Calu3 (cell line): Measurements from ENCODE around the gene RPTOR. TPM values are rescaled to one million over a fixed set of nuclear protein-coding genes. Genes with fewer than 3 reads are reported as not detected.

Source experiments
- BruUV-seq: library from RNA; stranded (reverse); fragments of 400-500 nt; replicated peaks from 2 replicates; lab custom pipeline; 2021; lab: Mats Ljungman, UMichigan
- CTCF ChIA-PET: fragments of 300-600 bp; sonication (Branson Sonifier 250); formaldehyde crosslinking; loops from one replicate; lab custom pipeline; 2022; ENCODE audit warnings: antibody characterized with exemption; lab: Charles Lee
- DNase-seq: peaks from one replicate; pipeline ENCODE4 v3.0.0; 2022
- H3K27ac Mint-ChIP-seq: one replicate; pipeline ENCODE4 v1.8.0; 2022; ENCODE audit warnings: mixed read lengths; ENCODE audit not compliant: unreplicated experiment
- H3K27me3 Mint-ChIP-seq: one replicate; pipeline ENCODE4 v1.8.0; 2022; ENCODE audit warnings: mixed read lengths; ENCODE audit not compliant: unreplicated experiment
- H3K36me3 Mint-ChIP-seq: one replicate; pipeline ENCODE4 v1.8.0; 2022; ENCODE audit warnings: mild to moderate bottlenecking, moderate library complexity, mixed read lengths; ENCODE audit not compliant: insufficient read depth, unreplicated experiment
- H3K4me1 Mint-ChIP-seq: one replicate; pipeline ENCODE4 v1.8.0; 2022; ENCODE audit warnings: mild to moderate bottlenecking, low read depth, mixed read lengths; ENCODE audit not compliant: unreplicated experiment
- H3K4me3 Mint-ChIP-seq: one replicate; pipeline ENCODE4 v1.8.0; 2022; ENCODE audit warnings: mild to moderate bottlenecking, low read depth, moderate library complexity, mixed read lengths; ENCODE audit not compliant: unreplicated experiment
- H3K9me3 Mint-ChIP-seq: one replicate; pipeline ENCODE4 v1.8.0; 2022; ENCODE audit warnings: low read depth, mixed read lengths; ENCODE audit not compliant: unreplicated experiment
- CTCF ChIP-seq: fragments of 200-600 bp; IDR thresholded peaks from one replicate; pipeline ENCODE4 v1.8.0; 2022; ENCODE audit warnings: antibody characterized with exemption; ENCODE audit not compliant: unreplicated experiment
- intact Hi-C: fragments of 100-400 bp; cut with micrococcal nuclease; formaldehyde crosslinking; loops from one replicate; pipeline ENCODE4 v1.10.0; 2022; ENCODE audit not compliant: unreplicated experiment
- total RNA-seq: library from RNA; stranded (reverse); gene quantifications from 2 replicates; pipeline ENCODE4 v1.2.3, GENCODE V29; 2022

The RPTOR gene
- total RNA-seq, 1 experiment from 2014 or later, result 41.8 TPM

- Mint-ChIP-seq H3K36me3 (peaks cover 17% of the 10 kb centered on the region), H3K9me3 (no peaks in the 10 kb centered on the region), H3K27me3 (no peaks in the 10 kb centered on the region), H3K4me3 (no peak overlapping the region), H3K4me1 (peaks cover 9% of the 10 kb centered on the region), H3K27ac (no peak overlapping the region)
- CTCF ChIA-PET, result interaction anchor here (0.7 kb wide), 1 partner anchor 16 kb away, joined by 3 read pairs; no protein-coding TSS in a partner anchor
- intact Hi-C loops, result no loop called here
- no TSS peak for BruUV-seq
- DNase-seq, result peak; percentile 15
- peak; percentile 53 for TF ChIP-seq CTCF
Measured at GRCh38 chr17:80899402-80900268, 355.0 kb downstream of the RPTOR start.

DNA sequence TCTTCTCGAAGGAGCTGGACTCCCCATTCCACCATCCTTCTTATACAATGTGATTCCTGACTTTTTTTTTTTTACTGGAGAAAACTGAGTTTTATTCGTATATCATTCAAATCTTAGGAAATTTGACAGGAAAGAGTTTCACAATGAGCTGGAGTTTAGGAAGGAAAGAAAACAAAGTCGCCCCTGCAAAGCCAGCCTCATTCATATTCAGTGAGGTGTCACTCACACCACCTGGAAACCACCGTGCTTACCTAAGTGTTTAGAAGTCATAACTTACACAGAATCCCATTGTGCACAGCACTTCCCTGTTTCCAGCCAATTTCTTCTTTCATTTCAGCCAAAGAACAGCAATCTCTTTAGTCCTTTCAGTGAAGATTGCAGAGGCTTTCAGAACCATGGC is 356.7 kb downstream of the RPTOR start:
- Mint-ChIP-seq H3K27ac (no peak overlapping the region), H3K9me3 (no peaks in the 10 kb centered on the region), H3K4me1 (peaks cover 9% of the 10 kb centered on the region), H3K27me3 (no peaks in the 10 kb centered on the region), H3K36me3 (peaks cover 17% of the 10 kb centered on the region), H3K4me3 (no peak overlapping the region)
- intact Hi-C loops, result no loop called here
- DNase-seq, result peak; percentile 9
- BruUV-seq, result no TSS peak
- CTCF ChIA-PET, result no interaction called here
- TF ChIP-seq CTCF, result no peak

- no TSS peak for BruUV-seq
- CTCF ChIA-PET, result no interaction called here
- no peaks in the 10 kb centered on the region for H3K9me3 Mint-ChIP-seq
- peaks cover 9% of the 10 kb centered on the region for H3K4me1 Mint-ChIP-seq
- H3K36me3 Mint-ChIP-seq, result peaks cover 25% of the 10 kb centered on the region
- intact Hi-C loops, result no loop called here
- TF ChIP-seq CTCF, result no peak
- H3K27ac Mint-ChIP-seq, result no peak overlapping the region
- H3K27me3 Mint-ChIP-seq, result no peaks in the 10 kb centered on the region
- DNase-seq, result no peak
- H3K4me3 Mint-ChIP-seq, result no peak overlapping the region
Measured at GRCh38 chr17:80902197-80902962, 357.7 kb downstream of the RPTOR start.

- CTCF ChIA-PET, result no interaction called here
- no peak for TF ChIP-seq CTCF
- no TSS peak for BruUV-seq
Measured at GRCh38 chr17:80902963-80903611, 358.4 kb downstream of the RPTOR start.

More at GRCh38 chr17:80902963-80903611, 358.4 kb downstream of the RPTOR start:
- Mint-ChIP-seq H3K4me1 (peaks cover 9% of the 10 kb centered on the region), H3K9me3 (no peaks in the 10 kb centered on the region), H3K36me3 (peaks cover 30% of the 10 kb centered on the region), H3K27ac (no peak overlapping the region), H3K4me3 (no peak overlapping the region), H3K27me3 (no peaks in the 10 kb centered on the region)
- no peak for DNase-seq
- intact Hi-C loops, result no loop called here
